IMR-90 (cell line): Measurements from ENCODE around the gene CPLX3. TPM values are rescaled to one million over a fixed set of nuclear protein-coding genes. Genes with fewer than 3 reads are reported as not detected.

ENCODE experiments used
- ATAC-seq: fragments of 200-7000 bp; cut with Tn5 transposase; 2 replicates; pipeline ENCODE4 v1.9.1; 2020; ENCODE audit warnings: low read depth, mild to moderate bottlenecking, moderate library complexity
- BruUV-seq: library from RNA; stranded (reverse); fragments of 400-500 nt; replicated peaks from 2 replicates; lab custom pipeline; 2021; lab: Mats Ljungman, UMichigan
- CTCF ChIA-PET: fragments of 300-600 bp; formaldehyde crosslinking; extraction: SDS; loops from one replicate; lab custom pipeline; 2021; ENCODE audit warnings: antibody characterized with exemption; lab: Yijun Ruan, JAX
- POLR2A ChIA-PET: fragments of 300-600 bp; sonication (Branson Sonifier 250); formaldehyde crosslinking; loops from one replicate; lab custom pipeline; 2022; ENCODE audit warnings: antibody characterized with exemption; ENCODE audit not compliant: unreplicated experiment; lab: Charles Lee
- DNase-seq: peaks from one replicate; pipeline ENCODE4 v3.0.0; 2013
- H2AFZ ChIP-seq: replicated peaks from 2 replicates; pipeline ENCODE3; 2013; ENCODE audit warnings: low read length, mild to moderate bottlenecking; ENCODE audit not compliant: poor library complexity
- H2AK5ac ChIP-seq: 2 replicates; pipeline ENCODE4 v1.6.1; 2013; ENCODE audit warnings: low read depth, low read length, inconsistent platforms
- H2AK9ac ChIP-seq: replicated peaks from 2 replicates; pipeline ENCODE3; 2013; ENCODE audit warnings: mild to moderate bottlenecking, low read depth, low read length, moderate library complexity; ENCODE audit not compliant: poor library complexity
- H2BK120ac ChIP-seq: 2 replicates; pipeline ENCODE4 v1.6.1; 2013; ENCODE audit warnings: low read depth, low read length, inconsistent platforms
- H2BK15ac ChIP-seq: 3 replicates; pipeline ENCODE4 v1.6.1; 2013; ENCODE audit warnings: low read depth, low read length, inconsistent platforms
- H2BK20ac ChIP-seq: 2 replicates; pipeline ENCODE4 v1.6.1; 2013; ENCODE audit warnings: low read depth, mild to moderate bottlenecking, inconsistent platforms, low read length, moderate library complexity
- H2BK5ac ChIP-seq: 2 replicates; pipeline ENCODE4 v1.6.1; 2013; ENCODE audit warnings: mild to moderate bottlenecking, low read depth, low read length, inconsistent platforms; ENCODE audit not compliant: poor library complexity, severe bottlenecking
- H3K14ac ChIP-seq: replicated peaks from 2 replicates; pipeline ENCODE4 v1.6.1; 2013; ENCODE audit warnings: low read depth, low read length, inconsistent platforms
- H3K18ac ChIP-seq: 2 replicates; pipeline ENCODE4 v1.6.1; 2013; ENCODE audit warnings: low read depth, low read length, control low read depth
- H3K23ac ChIP-seq: 2 replicates; pipeline ENCODE4 v1.6.1; 2013; ENCODE audit warnings: low read depth, low read length, inconsistent platforms
- H3K27ac ChIP-seq: 2 replicates; pipeline ENCODE4 v1.5.1; 2013; ENCODE audit warnings: mild to moderate bottlenecking, control low read depth, low read length; ENCODE audit not compliant: insufficient read depth
- H3K27me3 ChIP-seq: 2 replicates; pipeline ENCODE4 v1.6.1; 2013; ENCODE audit warnings: low read length; ENCODE audit not compliant: control insufficient read depth, insufficient read depth
- H3K36me3 ChIP-seq: 2 replicates; pipeline ENCODE4 v1.6.1; 2013; ENCODE audit warnings: low read length, mixed read lengths; ENCODE audit not compliant: control insufficient read depth, insufficient read depth
- H3K4ac ChIP-seq: 2 replicates; pipeline ENCODE4 v1.6.1; 2013; ENCODE audit warnings: low read depth, low read length, inconsistent platforms
- H3K4me1 ChIP-seq: 2 replicates; pipeline ENCODE4 v1.6.1; 2013; ENCODE audit warnings: low read length, mixed read lengths; ENCODE audit not compliant: control insufficient read depth, insufficient read depth
- H3K4me2 ChIP-seq: 2 replicates; pipeline ENCODE4 v1.6.1; 2013; ENCODE audit warnings: low read depth, mild to moderate bottlenecking, control low read depth, low read length, moderate library complexity
- H3K4me3 ChIP-seq: 2 replicates; pipeline ENCODE4 v1.5.1; 2013; ENCODE audit warnings: low read depth, mild to moderate bottlenecking, control low read depth, low read length, moderate library complexity; ENCODE audit not compliant: insufficient read depth
- H3K56ac ChIP-seq: 2 replicates; pipeline ENCODE4 v1.6.1; 2013; ENCODE audit warnings: low read length, inconsistent platforms; ENCODE audit not compliant: insufficient read depth; ENCODE audit errors: extremely low read depth
- H3K79me1 ChIP-seq, 2 experiments: 2 replicates each; pipeline ENCODE4 v1.6.1; 2013; ENCODE audit warnings: low read length in 2 of 2, inconsistent platforms in 1 of 2, low read depth in 1 of 2
- H3K9ac ChIP-seq: 2 replicates; pipeline ENCODE4 v1.6.1; 2013; ENCODE audit warnings: low read depth, low read length, control low read depth
- H3K9me1 ChIP-seq: 2 replicates; pipeline ENCODE4 v1.6.1; 2013; ENCODE audit warnings: low read length, inconsistent platforms; ENCODE audit not compliant: insufficient read depth
- H3K9me3 ChIP-seq: 2 replicates; pipeline ENCODE4 v1.6.1; 2013; ENCODE audit warnings: low read length; ENCODE audit not compliant: control insufficient read depth, insufficient read depth
- H4K20me1 ChIP-seq: 2 replicates; pipeline ENCODE4 v1.6.1; 2013; ENCODE audit warnings: low read length, inconsistent platforms; ENCODE audit not compliant: insufficient read depth
- H4K5ac ChIP-seq: 2 replicates; pipeline ENCODE4 v1.6.1; 2013; ENCODE audit warnings: mild to moderate bottlenecking, low read depth, low read length, control low read depth
- H4K8ac ChIP-seq, 2 experiments: 2 replicates each; pipeline ENCODE4 v1.6.1; 2013; ENCODE audit warnings: low read depth in 2 of 2, low read length in 2 of 2, control low read depth in 1 of 2, inconsistent platforms in 1 of 2
- H4K91ac ChIP-seq: 2 replicates; pipeline ENCODE4 v1.6.1; 2013; ENCODE audit warnings: low read depth, low read length, inconsistent platforms; ENCODE audit not compliant: insufficient read depth
- CEBPB ChIP-seq: IDR thresholded peaks from 2 replicates; pipeline ENCODE4 v1.6.1; 2012; ENCODE audit warnings: low read depth, low read length, improper control_type of control experiment
- FOS ChIP-seq: fragments of 150-350 bp; IDR thresholded peaks from 2 replicates; pipeline ENCODE4 v1.6.1; 2016; ENCODE audit warnings: low read depth, low read length
- POLR2A ChIP-seq: IDR thresholded peaks from 2 replicates; pipeline ENCODE4 v1.6.1; 2012; ENCODE audit warnings: mild to moderate bottlenecking, low read depth, low read length
- RAD21 ChIP-seq: IDR thresholded peaks from 2 replicates; pipeline ENCODE4 v1.6.1; 2012; ENCODE audit warnings: low read length, improper control_type of control experiment
- RCOR1 ChIP-seq: IDR thresholded peaks from 2 replicates; pipeline ENCODE4 v1.6.1; 2012; ENCODE audit warnings: mild to moderate bottlenecking, low read length, improper control_type of control experiment; ENCODE audit not compliant: insufficient replicate concordance
- RFX5 ChIP-seq: IDR thresholded peaks from 2 replicates; pipeline ENCODE4 v1.8.0; 2012; ENCODE audit warnings: low read depth, mild to moderate bottlenecking, low read length, moderate library complexity
- WGBS, 2 experiments: methylation state at CpG; one replicate each; pipeline versions ENCODE4 v1.1.5 to v1.1.7; 2013; ENCODE audit warnings: missing lambda C conversion rate in 2 of 2; ENCODE audit not compliant: insufficient read length in 1 of 2; ENCODE audit errors: extremely low coverage in 2 of 2; 5-methylcytosine and 5-hydroxymethylcytosine counted together
- dilution Hi-C: fragments of 300-500 bp; cut with HindIII; formaldehyde crosslinking; loops from one replicate; pipeline ENCODE4 v1.14.3; 2018; ENCODE audit warnings: low sequenced_read_pairs; ENCODE audit not compliant: unreplicated experiment
- in situ Hi-C: fragments of 300-500 bp; cut with MboI; formaldehyde crosslinking; loops from 3 replicates; pipeline ENCODE4 v1.14.3; 2019; ENCODE audit warnings: low sequenced_read_pairs, inconsistent platforms, mixed read lengths
- intact Hi-C: fragments of 100-400 bp; cut with micrococcal nuclease; formaldehyde crosslinking; loops from 2 replicates; pipeline ENCODE4 v1.10.0; 2022
- polyA plus RNA-seq, 3 experiments: library from polyadenylated mRNA; depleted of rRNA; stranded (reverse); fragments of >200 nt; gene quantifications; 2 replicates each; pipeline ENCODE4 v1.2.3, GENCODE V29; 2012; ENCODE audit warnings: low replicate concordance in 1 of 3
- total RNA-seq: library from RNA; depleted of rRNA; stranded (reverse); fragments of >200 nt; gene quantifications from 2 replicates; pipeline ENCODE4 v1.2.3, GENCODE V29; 2012
- TF ChIP-seq, protein P1 (sequence below): conservative IDR thresholded peaks from 2 replicates; pipeline ENCODE4 v1.5.1; 2012; ENCODE audit warnings: mild to moderate bottlenecking, low read depth, low read length, improper control_type of control experiment
- TF ChIP-seq, protein P2 (sequence below): fragments of 150-350 bp; IDR thresholded peaks from 2 replicates; pipeline ENCODE4 v1.6.1; 2017; ENCODE audit warnings: mild to moderate bottlenecking, antibody characterized with exemption, low read length, low read depth
- TF ChIP-seq, protein P3 (sequence below): fragments of 150-350 bp; IDR thresholded peaks from 2 replicates; pipeline ENCODE4 v1.6.1; 2016; ENCODE audit warnings: low read depth, mild to moderate bottlenecking, low read length, moderate library complexity, borderline replicate concordance

Gene CPLX3
- total and polyA plus RNA-seq, 2 of the 4 experiments (the other 2 are of a cell fraction), result not detected

DNA sequence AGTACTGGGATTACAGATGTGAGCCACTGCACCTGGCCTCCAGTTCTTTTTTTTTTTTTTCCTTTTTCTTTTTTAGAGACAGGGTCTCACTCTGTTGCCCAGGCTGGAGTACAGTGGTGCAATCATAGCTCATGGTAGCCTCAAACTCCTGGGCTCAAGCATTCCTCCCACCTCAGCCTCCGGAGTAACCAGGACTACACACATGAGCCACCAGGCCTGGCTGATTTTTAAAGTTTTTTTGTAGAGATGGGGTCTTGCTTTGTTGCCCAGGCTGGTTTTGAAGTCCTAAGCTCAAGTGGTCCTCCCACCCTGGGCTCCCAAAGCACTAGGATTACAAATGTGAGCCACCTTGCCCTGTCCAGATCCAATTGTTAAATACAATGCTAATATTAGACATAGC is 30.1 kb downstream of the CPLX3 start:
- no peak overlapping the region for H2BK15ac ChIP-seq
- H3K9me1 ChIP-seq, result peaks cover 10% of the 10 kb centered on the region; the same call in 1 of the 2 replicates
- intact Hi-C loops, result no loop called here
- H3K9me3 ChIP-seq, result no peaks in the 10 kb centered on the region
- H2BK5ac ChIP-seq, result no peak overlapping the region
- no peaks in the 10 kb centered on the region for H3K4me1 ChIP-seq
- no TSS peak for BruUV-seq
- H3K36me3 ChIP-seq, result peaks cover 33% of the 10 kb centered on the region
- no peak overlapping the region for H2AK9ac ChIP-seq
- no peak overlapping the region for H3K4ac ChIP-seq
- ChIA-PET POLR2A (no interaction called here), CTCF (interaction anchor here (0.9 kb wide), 1 partner anchor 14 kb away, joined by 3 read pairs; no protein-coding TSS in a partner anchor)
- in situ Hi-C loops, result no loop called here
- DNase-seq (no peak), ATAC-seq (no peak)
- no peak overlapping the region for H2BK120ac ChIP-seq
- dilution Hi-C loops, result no loop called here
- no peak overlapping the region for H3K14ac ChIP-seq
- no peak overlapping the region for H3K4me3 ChIP-seq
- no peak overlapping the region for H4K5ac ChIP-seq
- no peak overlapping the region for H3K27ac ChIP-seq
- H4K91ac ChIP-seq, result no peak overlapping the region
- no peak overlapping the region for H3K4me2 ChIP-seq
- H4K8ac ChIP-seq, result no peak overlapping the region
- H2BK20ac ChIP-seq, result no peak overlapping the region
- no peak overlapping the region for H3K23ac ChIP-seq
- peaks cover 59% of the 10 kb centered on the region for H4K20me1 ChIP-seq
- WGBS, 2 experiments, result no CpG with 5 or more reads among the region's 1 CpG
- H3K18ac ChIP-seq, result no peak overlapping the region
- no peak overlapping the region for H2AK5ac ChIP-seq
- no peak overlapping the region for H3K56ac ChIP-seq
- H3K9ac ChIP-seq, result no peak overlapping the region
- peaks cover 23 to 58% of the 10 kb centered on the region in 2 experiments for H3K79me1 ChIP-seq
- H2AFZ ChIP-seq, result no peak overlapping the region
- TF ChIP-seq CEBPB (no peak), FOS (no peak), POLR2A (no peak), RAD21 (no peak), RFX5 (no peak), RCOR1 (no peak)
- TF ChIP-seq, protein P1, sequence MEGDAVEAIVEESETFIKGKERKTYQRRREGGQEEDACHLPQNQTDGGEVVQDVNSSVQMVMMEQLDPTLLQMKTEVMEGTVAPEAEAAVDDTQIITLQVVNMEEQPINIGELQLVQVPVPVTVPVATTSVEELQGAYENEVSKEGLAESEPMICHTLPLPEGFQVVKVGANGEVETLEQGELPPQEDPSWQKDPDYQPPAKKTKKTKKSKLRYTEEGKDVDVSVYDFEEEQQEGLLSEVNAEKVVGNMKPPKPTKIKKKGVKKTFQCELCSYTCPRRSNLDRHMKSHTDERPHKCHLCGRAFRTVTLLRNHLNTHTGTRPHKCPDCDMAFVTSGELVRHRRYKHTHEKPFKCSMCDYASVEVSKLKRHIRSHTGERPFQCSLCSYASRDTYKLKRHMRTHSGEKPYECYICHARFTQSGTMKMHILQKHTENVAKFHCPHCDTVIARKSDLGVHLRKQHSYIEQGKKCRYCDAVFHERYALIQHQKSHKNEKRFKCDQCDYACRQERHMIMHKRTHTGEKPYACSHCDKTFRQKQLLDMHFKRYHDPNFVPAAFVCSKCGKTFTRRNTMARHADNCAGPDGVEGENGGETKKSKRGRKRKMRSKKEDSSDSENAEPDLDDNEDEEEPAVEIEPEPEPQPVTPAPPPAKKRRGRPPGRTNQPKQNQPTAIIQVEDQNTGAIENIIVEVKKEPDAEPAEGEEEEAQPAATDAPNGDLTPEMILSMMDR, result no peak
- TF ChIP-seq, protein P2, sequence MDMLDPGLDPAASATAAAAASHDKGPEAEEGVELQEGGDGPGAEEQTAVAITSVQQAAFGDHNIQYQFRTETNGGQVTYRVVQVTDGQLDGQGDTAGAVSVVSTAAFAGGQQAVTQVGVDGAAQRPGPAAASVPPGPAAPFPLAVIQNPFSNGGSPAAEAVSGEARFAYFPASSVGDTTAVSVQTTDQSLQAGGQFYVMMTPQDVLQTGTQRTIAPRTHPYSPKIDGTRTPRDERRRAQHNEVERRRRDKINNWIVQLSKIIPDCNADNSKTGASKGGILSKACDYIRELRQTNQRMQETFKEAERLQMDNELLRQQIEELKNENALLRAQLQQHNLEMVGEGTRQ, result no peak
- TF ChIP-seq, protein P3, sequence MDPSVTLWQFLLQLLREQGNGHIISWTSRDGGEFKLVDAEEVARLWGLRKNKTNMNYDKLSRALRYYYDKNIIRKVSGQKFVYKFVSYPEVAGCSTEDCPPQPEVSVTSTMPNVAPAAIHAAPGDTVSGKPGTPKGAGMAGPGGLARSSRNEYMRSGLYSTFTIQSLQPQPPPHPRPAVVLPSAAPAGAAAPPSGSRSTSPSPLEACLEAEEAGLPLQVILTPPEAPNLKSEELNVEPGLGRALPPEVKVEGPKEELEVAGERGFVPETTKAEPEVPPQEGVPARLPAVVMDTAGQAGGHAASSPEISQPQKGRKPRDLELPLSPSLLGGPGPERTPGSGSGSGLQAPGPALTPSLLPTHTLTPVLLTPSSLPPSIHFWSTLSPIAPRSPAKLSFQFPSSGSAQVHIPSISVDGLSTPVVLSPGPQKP, result no peak
- no peaks in the 10 kb centered on the region for H3K27me3 ChIP-seq
